Fibroblast of skin of scalp (primary cell): ENCODE measurements around the gene MPL.
"Not testable (repeated sequence)": the region's sequence is repeated elsewhere in the genome, so short reads cannot be mapped to it uniquely, and the experiment has no call there.

Experiments
- DNase-seq: peaks from one replicate; pipeline ENCODE4 v3.0.0-alpha.2; 2013

MPL gene

GRCh38 chr1:43358121-43358745, 20.6 kb downstream of the MPL start:
- DNase-seq = peak; percentile 38

- peak; percentile 96 for DNase-seq
Observed at GRCh38 chr1:43358746-43359693, 21.4 kb downstream of the MPL start, which contains the start of gene CDC20. Gene CDC20 (plus strand): TSS chr1:43358981. CDS start chr1:43359216, 235 bp downstream.

GRCh38 chr1:43359696-43360095, 22.1 kb downstream of the MPL start:
- no peak for DNase-seq

- DNase-seq = no peak
Observed at GRCh38 chr1:43360616-43361015, 23.0 kb downstream of the MPL start.

GRCh38 chr1:43363283-43363934, 25.8 kb downstream of the MPL start:
- DNase-seq = no peak

- no peak for DNase-seq
Observed at GRCh38 chr1:43363935-43364525, 26.4 kb downstream of the MPL start.

- DNase-seq = no peak
Observed at GRCh38 chr1:43365678-43366077, 28.1 kb downstream of the MPL start.

GRCh38 chr1:43366179-43366578, 28.6 kb downstream of the MPL start:
- DNase-seq = no peak

GRCh38 chr1:43366601-43367025, 29.0 kb downstream of the MPL start:
- peak; percentile 49 for DNase-seq

GRCh38 chr1:43367026-43367903, 29.6 kb downstream of the MPL start:
- no peak for DNase-seq

- peak; percentile 90 for DNase-seq
Observed at GRCh38 chr1:43367904-43368645, 30.5 kb downstream of the MPL start, which contains the start of gene ELOVL1. Gene ELOVL1 (minus strand): TSS chr1:43368011. CDS start chr1:43365609, 2,402 bp downstream.

- DNase-seq = peak; percentile 19
Observed at GRCh38 chr1:43368646-43369020, 31.0 kb downstream of the MPL start.

- not testable (repeated sequence) for DNase-seq
Observed at GRCh38 chr1:43369779-43370178, 32.2 kb downstream of the MPL start.

GRCh38 chr1:43370564-43370963, 32.9 kb downstream of the MPL start:
- DNase-seq = no peak

- no peak for DNase-seq
Observed at GRCh38 chr1:43372172-43372571, 34.6 kb downstream of the MPL start.

- peak; percentile 68 for DNase-seq
Observed at GRCh38 chr1:43373066-43373940, 35.7 kb downstream of the MPL start.

GRCh38 chr1:43376723-43377235, 39.2 kb downstream of the MPL start:
- DNase-seq = no peak

GRCh38 chr1:43377831-43378230, 40.2 kb downstream of the MPL start:
- no peak for DNase-seq

- DNase-seq = no peak
Observed at GRCh38 chr1:43379476-43379875, 41.9 kb downstream of the MPL start.

- DNase-seq = no peak
Observed at GRCh38 chr1:43381612-43382011, 44.0 kb downstream of the MPL start.
